Ureter (tissue), 1 donor: ENCODE results near the gene OR6C65. TPM values are rescaled to one million over a fixed set of nuclear protein-coding genes. Genes with fewer than 3 reads are reported as not detected.
"Not testable (repeated sequence)": the region's sequence is repeated elsewhere in the genome, so short reads cannot be mapped to it uniquely, and the experiment has no call there.

Experiments used
- DNase-seq: peaks from one replicate; pipeline ENCODE4 v3.0.0-alpha.2; 2020; ENCODE audit warnings: low spot score
- total RNA-seq: library from RNA; stranded (reverse); gene quantifications from one replicate; pipeline ENCODE4 v1.2.4, GENCODE V29; 2023
- donor health status: DM: yes; HTN: yes; CAD: no.

Gene OR6C65
- not detected for total RNA-seq

GRCh38 chr12:55400229-55400628 lies at the start of gene OR6C65:
OR6C65 (plus strand) TSS chr12:55400529; CDS start chr12:55400529, 0 bp downstream.
- no peak for DNase-seq

- DNase-seq = not testable (repeated sequence)
These were observed 45.0 kb upstream of the OR6C65 start for GRCh38 chr12:55355338-55355737.

DNA sequence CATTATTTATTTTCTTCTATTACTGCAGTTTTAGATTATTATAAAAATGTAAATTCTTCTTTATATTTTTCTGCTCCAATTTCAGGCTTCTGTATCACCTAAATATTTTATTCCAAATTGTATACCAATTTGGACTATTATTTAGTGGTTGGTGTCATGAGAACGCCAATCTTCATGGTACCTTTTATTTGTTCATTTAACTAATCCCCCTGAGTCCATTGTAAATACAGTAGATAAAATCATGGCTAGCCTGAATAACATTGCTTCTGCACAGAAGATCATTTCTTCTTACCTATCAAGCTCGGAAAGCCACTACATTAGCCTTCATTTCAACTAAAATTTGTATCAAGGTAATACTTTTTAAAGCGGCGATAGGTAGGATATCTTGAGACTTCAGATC lies 37.7 kb upstream of the OR6C65 start, which contains the start of gene OR6C75:
Gene OR6C75 (plus strand): TSS at position 301 of the 400 bp plus-strand sequence. CDS start 2,136 bp downstream, outside the sequence.
- no peak for DNase-seq

DNA sequence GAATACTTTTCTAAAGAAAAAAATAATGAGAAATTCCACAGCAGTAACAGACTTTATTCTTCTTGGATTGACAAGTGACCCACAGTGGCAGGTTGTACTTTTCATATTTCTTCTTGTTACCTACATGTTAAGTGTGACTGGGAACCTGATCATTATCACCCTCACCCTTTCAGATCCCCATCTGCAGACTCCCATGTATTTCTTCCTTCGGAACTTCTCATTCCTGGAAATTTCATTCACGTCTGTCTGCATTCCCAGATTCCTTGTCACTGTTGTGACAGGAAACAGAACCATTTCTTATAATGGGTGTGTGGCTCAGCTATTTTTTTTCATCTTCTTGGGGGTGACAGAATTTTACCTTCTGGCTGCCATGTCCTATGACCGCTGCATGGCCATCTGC lies 35.2 kb upstream of the OR6C65 start:
- no peak for DNase-seq

- DNase-seq = no peak
These were observed 27.8 kb upstream of the OR6C65 start for GRCh38 chr12:55372521-55372920.

DNA sequence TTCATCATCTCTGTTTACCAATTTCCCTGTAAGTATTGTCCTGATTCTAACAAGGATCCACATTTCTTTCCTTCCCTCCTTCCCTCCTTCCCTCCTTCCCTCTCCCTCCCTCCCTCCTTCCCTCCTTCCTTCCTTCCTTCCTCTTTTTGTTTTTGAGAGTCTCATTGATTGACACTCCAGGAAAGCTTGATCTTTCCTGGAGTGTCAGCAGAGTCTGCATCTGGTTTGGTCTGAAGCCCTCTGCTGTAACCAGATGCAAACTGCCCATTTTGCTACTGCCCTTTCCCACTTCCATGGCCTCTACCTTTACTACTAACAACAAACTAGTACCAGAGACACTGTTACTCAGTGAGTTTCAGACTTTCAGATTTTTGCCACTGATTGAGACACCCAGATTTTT lies 14.4 kb upstream of the OR6C65 start:
- DNase-seq = no peak

- no peak for DNase-seq
These were observed 8.1 kb upstream of the OR6C65 start for GRCh38 chr12:55392032-55392795.

- DNase-seq = no peak
These were observed 4.0 kb upstream of the OR6C65 start for GRCh38 chr12:55396326-55396725.

- DNase-seq = no peak
These were observed 7.5 kb downstream of the OR6C65 start for GRCh38 chr12:55407866-55408265.

DNA sequence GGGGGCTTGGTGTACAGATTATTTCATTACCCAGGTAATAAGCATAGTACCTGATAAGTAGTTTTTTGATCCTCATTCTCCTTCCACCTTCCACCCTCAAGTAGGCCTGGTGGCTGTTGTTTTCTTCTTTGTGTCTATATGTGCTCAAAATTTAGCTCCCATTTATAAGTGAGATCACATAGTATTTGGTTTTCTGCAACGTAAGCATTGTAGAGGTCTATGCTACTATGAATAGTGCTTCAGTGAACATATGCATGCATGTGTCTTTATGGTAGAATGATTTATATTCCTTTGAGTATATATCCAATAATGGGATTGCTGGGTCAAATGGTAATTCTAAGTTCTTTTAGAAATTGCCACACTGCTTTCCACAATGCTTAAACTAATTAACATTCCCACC lies 8.8 kb downstream of the OR6C65 start:
- DNase-seq = not testable (repeated sequence)

DNA sequence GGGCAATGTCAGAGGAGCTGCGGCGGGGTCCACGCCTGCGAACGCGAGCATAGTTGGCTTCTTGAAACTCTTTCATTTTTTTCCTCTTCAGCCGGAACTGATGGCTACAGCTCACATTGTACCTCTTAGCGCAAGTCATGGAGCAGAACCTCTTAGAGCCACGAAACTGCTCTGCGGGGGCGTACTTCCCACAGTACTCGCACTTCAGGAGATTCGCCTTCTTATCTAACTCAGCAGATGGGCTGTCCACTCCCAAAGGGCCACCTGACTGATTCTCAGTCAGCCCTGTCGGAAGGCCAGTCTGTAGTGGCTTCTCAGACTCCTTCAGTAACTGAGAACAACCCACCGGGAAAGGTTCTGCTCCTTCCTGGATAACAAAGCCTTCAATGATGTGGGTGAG lies 11.8 kb downstream of the OR6C65 start:
- not testable (repeated sequence) for DNase-seq

- DNase-seq = not testable (repeated sequence)
These were observed 13.4 kb downstream of the OR6C65 start for GRCh38 chr12:55413498-55414388.

- DNase-seq = not testable (repeated sequence)
These were observed 14.1 kb downstream of the OR6C65 start for GRCh38 chr12:55414396-55414823.

DNA sequence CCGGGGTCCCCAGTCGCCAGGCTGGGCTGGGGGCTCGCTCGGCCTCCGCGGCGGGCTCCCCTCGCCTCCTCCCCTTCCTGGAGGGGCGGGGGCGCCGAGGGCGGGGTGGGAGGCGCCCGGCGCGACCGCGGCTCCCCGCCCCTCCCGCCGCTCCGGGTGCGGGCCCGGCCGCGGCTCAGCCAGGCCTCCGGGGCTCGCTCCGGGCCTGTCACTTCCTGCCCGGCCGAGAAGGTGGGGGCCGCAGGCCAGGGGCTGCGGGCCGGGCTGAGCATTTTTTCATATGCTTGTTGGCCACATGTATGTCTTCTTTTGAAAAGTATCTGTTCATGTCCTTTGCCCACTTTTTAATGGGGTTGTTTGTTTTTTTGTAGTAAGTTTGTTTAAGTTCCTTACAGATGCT lies 14.6 kb downstream of the OR6C65 start:
- not testable (repeated sequence) for DNase-seq

- DNase-seq = no peak
These were observed 16.6 kb downstream of the OR6C65 start for GRCh38 chr12:55416961-55417360.

DNA sequence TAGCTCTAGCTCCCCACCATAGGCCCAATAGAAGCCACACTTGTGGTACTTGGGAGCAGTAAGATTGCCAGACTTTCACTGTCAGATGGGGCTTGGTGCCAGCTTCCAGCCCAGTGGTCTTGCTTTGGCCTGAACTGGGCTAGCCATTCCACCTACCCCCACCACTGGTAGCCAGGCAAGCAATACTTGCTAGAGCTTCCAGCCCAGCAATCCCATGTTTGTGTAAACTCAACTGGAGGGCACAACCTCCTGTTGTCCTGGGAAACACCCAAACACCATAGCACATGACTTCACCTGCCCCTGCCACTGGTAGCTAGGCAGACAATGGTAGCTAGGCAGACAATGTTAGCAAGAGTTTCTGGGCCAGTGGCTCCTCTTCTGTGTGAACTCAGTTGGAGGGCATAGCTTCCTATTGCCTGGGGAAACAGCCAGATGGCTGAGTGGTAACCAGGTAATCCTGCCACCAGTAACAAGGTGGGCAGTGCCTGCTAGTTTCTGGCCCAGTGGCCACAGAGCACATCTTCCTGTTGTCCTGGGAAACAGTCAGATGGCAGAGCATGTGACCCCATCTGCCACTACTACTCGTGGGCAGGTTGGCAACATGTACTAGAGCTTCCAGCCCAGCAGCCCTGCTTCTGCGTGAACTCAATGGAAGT lies 20.1 kb downstream of the OR6C65 start:
- DNase-seq = no peak

DNA sequence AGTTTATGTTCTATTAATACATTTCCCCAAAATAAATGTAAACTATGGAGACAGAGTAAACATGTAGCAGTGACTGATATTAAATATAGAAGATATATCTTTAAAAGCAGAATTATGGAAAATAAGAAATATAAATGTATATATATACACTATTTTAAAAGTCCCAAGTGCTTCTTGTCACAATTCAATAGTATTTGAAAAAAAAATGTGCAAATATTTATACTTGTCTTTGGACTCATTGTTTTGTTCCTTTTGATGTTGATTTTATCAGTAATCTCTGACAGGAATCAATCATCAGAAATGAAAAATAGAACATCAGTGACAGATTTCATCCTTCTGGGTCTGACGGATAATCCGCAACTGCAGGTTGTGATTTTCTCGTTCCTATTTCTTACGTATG lies 25.6 kb downstream of the OR6C65 start, which contains the start of gene OR6C76:
Gene OR6C76 (plus strand): TSS at position 301 of the 400 bp plus-strand sequence. CDS start 0 bp downstream, at position 301.
- no peak for DNase-seq

GRCh38 chr12:55428331-55429243 lies 28.3 kb downstream of the OR6C65 start:
- DNase-seq = no peak

DNA sequence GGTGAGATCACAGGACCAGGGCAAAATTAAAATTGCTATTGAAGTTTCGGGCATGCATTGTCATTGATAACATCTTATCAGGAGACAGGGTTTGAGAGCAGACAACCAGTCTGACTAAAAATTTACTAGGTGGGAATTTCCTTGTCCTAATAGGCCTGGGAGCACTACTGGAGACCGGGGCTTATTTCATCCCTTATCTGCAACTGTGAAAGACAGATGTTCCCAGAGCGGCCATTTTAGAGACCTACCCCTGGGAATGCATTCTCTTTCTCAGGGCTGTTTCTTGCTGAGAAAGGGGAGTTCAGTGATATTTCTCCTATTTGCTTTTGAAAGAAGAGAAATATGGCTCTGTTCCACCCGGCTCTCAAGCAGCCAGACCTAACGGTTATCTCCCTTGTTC lies 40.9 kb downstream of the OR6C65 start:
- DNase-seq = not testable (repeated sequence)

DNA sequence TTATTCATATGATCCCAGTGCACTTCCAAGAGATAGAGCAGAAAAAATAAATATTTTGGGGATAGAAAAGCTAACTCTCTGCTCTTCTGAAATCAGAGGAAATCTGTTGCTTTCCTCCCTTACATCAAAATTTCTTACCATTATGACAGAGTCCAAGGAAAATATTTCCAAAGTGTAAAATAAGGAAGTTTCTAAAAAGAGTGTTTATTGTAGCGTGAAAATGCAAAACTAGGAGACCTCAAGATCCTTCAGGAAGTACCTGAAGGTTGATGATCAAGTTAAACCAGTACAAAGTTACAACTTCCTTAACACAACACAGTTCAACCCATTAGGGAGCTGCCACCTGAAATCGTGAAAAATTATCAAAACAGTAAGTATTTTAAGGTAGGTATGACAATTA lies 43.4 kb downstream of the OR6C65 start, which contains the start of gene OR6C2:
Gene OR6C2 (plus strand): TSS at position 301 of the 400 bp plus-strand sequence. CDS start 8,138 bp downstream, outside the sequence.
- no peak for DNase-seq

DNA sequence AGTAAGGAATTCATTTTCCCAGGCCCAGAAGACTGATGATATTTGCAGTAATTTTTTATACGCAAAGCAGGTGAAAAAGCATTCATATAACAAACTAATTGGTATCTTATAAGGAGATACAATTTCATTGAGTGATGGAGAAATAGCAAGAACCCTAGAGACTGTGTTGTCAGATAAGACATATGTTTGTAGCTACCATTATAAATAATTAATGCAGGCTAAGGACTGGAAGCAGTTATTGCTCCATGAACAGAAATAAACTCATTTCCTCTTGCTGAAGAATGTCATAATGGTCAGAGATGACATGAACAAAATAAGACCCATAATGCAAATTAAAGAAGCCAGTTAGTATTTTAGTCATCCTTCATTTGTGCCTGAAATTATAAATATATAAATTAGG lies 45.0 kb downstream of the OR6C65 start:
- no peak for DNase-seq
